CD14-positive monocyte (primary cell): Measurements from ENCODE around the gene RAMP1. TPM values are rescaled to one million over a fixed set of nuclear protein-coding genes. Genes with fewer than 3 reads are reported as not detected.

Experiments used
- DNase-seq, 3 donors: peaks; one replicate each; pipeline ENCODE4 v3.0.0-alpha.2; 2011 to 2022
- H2AFZ ChIP-seq: 2 replicates; pipeline ENCODE4 v1.6.0; 2012; ENCODE audit warnings: mild to moderate bottlenecking, low read depth, low read length, inconsistent platforms; ENCODE audit not compliant: insufficient read depth, poor library complexity, severe bottlenecking
- H3K27ac ChIP-seq, 2 donors: 1 replicate in 1 of 2; 2 replicates in 1 of 2; pipeline ENCODE4 v1.5.1; 2012 to 2013; ENCODE audit warnings: low read length in 2 of 2, control low read depth in 1 of 2, inconsistent platforms in 1 of 2, low read depth in 1 of 2, mild to moderate bottlenecking in 1 of 2
- H3K27me3 ChIP-seq, 2 donors: one replicate each; pipeline versions ENCODE4 v1.6.0 to v1.6.1; 2011 to 2013; ENCODE audit warnings: low read length in 2 of 2; ENCODE audit not compliant: control insufficient read depth in 2 of 2, insufficient read depth in 2 of 2
- H3K36me3 ChIP-seq, 2 donors: replicated peaks in 1 of 2; 1 replicate in 1 of 2; 2 replicates in 1 of 2; pipeline versions ENCODE4 v1.5.1 to v1.6.1; 2012 to 2013; ENCODE audit warnings: low read length in 2 of 2, control low read depth in 1 of 2, inconsistent platforms in 1 of 2, mild to moderate bottlenecking in 1 of 2; ENCODE audit not compliant: insufficient read depth in 2 of 2, control insufficient read depth in 1 of 2
- H3K4me1 ChIP-seq, 2 donors: 1 replicate in 1 of 2; 2 replicates in 1 of 2; pipeline versions ENCODE4 v1.5.1 to v1.6.1; 2012 to 2013; ENCODE audit warnings: low read length in 2 of 2, control low read depth in 1 of 2, inconsistent platforms in 1 of 2, mild to moderate bottlenecking in 1 of 2, moderate library complexity in 1 of 2; ENCODE audit not compliant: insufficient read depth in 2 of 2, control insufficient read depth in 1 of 2
- H3K4me2 ChIP-seq: replicated peaks from 2 replicates; pipeline ENCODE3; 2012; ENCODE audit warnings: low read length, moderate library complexity, mild to moderate bottlenecking; ENCODE audit not compliant: poor library complexity, severe bottlenecking; ENCODE audit errors: extremely low read depth
- H3K4me3 ChIP-seq, 3 experiments: fragments of 200-600 bp in 1 of 3; sonication (generic) in 1 of 3; replicated peaks in 1 of 3; 1 replicate in 2 of 3; 2 replicates in 1 of 3; pipeline ENCODE4 v1.5.1; 2011 to 2013; ENCODE audit warnings: low read length in 3 of 3, mild to moderate bottlenecking in 3 of 3, control low read depth in 2 of 3, low read depth in 2 of 3, inconsistent platforms in 1 of 3, moderate library complexity in 1 of 3
- H3K79me2 ChIP-seq: 2 replicates; pipeline ENCODE4 v1.6.0; 2012; ENCODE audit warnings: mild to moderate bottlenecking, control low read depth, inconsistent platforms, low read length, moderate library complexity; ENCODE audit not compliant: insufficient read depth
- H3K9ac ChIP-seq: 2 replicates; pipeline ENCODE4 v1.6.0; 2017; ENCODE audit warnings: low read length, mild to moderate bottlenecking; ENCODE audit not compliant: insufficient read depth, poor library complexity, severe bottlenecking
- H3K9me3 ChIP-seq, 2 donors: replicated peaks in 1 of 2; 1 replicate in 1 of 2; 2 replicates in 1 of 2; pipeline versions ENCODE4 v1.5.1 to v1.6.1; 2012 to 2013; ENCODE audit warnings: low read length in 2 of 2, control low read depth in 1 of 2; ENCODE audit not compliant: control insufficient read depth in 1 of 2, insufficient read depth in 1 of 2
- H4K20me1 ChIP-seq: 2 replicates; pipeline ENCODE4 v1.6.0; 2012; ENCODE audit warnings: mild to moderate bottlenecking, low read length, control low read depth, moderate library complexity; ENCODE audit not compliant: insufficient read depth
- H3K27ac Mint-ChIP-seq, 7 donors: one replicate each; pipeline ENCODE4 v1.8.0; 2020; ENCODE audit warnings: mild to moderate bottlenecking in 7 of 7, mixed read lengths in 7 of 7, moderate library complexity in 6 of 7, inconsistent platforms in 2 of 7
- H3K27me3 Mint-ChIP-seq, 3 donors: one replicate each; pipeline ENCODE4 v1.8.0; 2021 to 2022; ENCODE audit warnings: low read depth in 3 of 3, mild to moderate bottlenecking in 3 of 3, mixed read lengths in 3 of 3, moderate library complexity in 3 of 3, inconsistent platforms in 1 of 3
- H3K36me3 Mint-ChIP-seq, 2 donors: one replicate each; pipeline ENCODE4 v1.8.0; 2020; ENCODE audit warnings: mixed read lengths in 2 of 2, inconsistent platforms in 1 of 2, mild to moderate bottlenecking in 1 of 2
- H3K4me1 Mint-ChIP-seq: one replicate; pipeline ENCODE4 v1.8.0; 2020; ENCODE audit warnings: mild to moderate bottlenecking, mixed read lengths
- H3K4me3 Mint-ChIP-seq, 2 donors: one replicate each; pipeline ENCODE4 v1.8.0; 2020; ENCODE audit warnings: mild to moderate bottlenecking in 2 of 2, mixed read lengths in 2 of 2, moderate library complexity in 1 of 2
- H3K9me3 Mint-ChIP-seq, 7 donors: one replicate each; pipeline ENCODE4 v1.8.0; 2020 to 2022; ENCODE audit warnings: mixed read lengths in 7 of 7, mild to moderate bottlenecking in 6 of 7, moderate library complexity in 6 of 7, inconsistent platforms in 2 of 7
- WGBS: methylation state at CpG from one replicate; pipeline ENCODE4 v1.1.5; 2013; ENCODE audit warnings: missing lambda C conversion rate; ENCODE audit not compliant: insufficient coverage; 5-methylcytosine and 5-hydroxymethylcytosine counted together
- intact Hi-C, 2 donors: fragments of 100-400 bp; cut with micrococcal nuclease; formaldehyde crosslinking; loops; one replicate each; pipeline versions ENCODE4 v1.15.0 to v1.15.1; 2023
- polyA plus RNA-seq, 3 donors: library from polyadenylated mRNA; depleted of rRNA in 1 of 3; unstranded in 2 of 3; stranded (reverse) in 1 of 3; fragments of 300-500 nt in 2 of 3; fragments of >200 nt in 1 of 3; fragmentation: Illumina TruSeq in 2 of 3; gene quantifications; 1 replicate in 2 of 3; 2 replicates in 1 of 3; pipeline ENCODE4 v1.2.3, GENCODE V29; 2012 to 2021
- TF ChIP-seq, protein P1 (sequence below): fragments of 200-600 bp; IDR thresholded peaks from one replicate; pipeline ENCODE4 v1.8.0; 2022; ENCODE audit warnings: antibody characterized with exemption, mild to moderate bottlenecking

Gene RAMP1
- polyA plus RNA-seq, 3 donors, result not detected

DNA sequence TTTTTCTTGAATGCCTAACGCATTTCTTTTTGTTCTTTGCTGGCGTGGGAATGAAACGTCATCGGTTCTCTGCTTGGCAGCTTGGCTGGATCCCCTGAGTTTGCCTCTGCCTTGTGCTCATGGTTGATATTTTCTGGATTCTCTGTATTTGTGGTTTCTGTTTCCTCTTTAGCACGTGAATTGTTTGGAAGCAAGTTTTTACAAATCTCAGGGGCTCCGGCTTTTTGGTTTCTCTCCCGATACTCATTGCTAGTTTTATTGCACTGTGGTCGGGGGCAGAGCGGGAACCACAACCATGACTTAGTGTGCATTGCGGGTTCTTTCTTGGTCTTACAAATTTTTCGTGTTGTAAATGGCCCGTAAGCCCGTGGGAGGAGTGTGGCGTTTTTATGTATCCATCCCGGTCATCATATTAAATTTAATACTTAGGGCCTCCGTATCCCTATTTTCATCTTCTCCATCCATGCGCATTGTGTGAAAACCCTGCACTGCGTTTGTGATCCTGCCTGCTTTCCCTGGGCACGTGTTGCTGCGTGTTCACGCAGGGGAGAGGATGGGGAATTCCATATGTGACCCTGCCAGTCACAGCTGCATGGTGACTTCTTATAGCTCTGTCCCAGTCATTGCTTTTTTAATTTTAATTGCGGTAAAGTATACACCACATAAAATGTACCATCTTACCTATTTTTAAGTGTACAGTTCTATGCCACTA lies 9.4 kb downstream of the RAMP1 start:
- Histone ChIP-seq H3K9ac (no peak overlapping the region), H3K79me2 (no peaks in the 10 kb centered on the region), H3K27ac (no peak overlapping the region), H2AFZ (peak overlapping the region; percentile 41), H3K27me3 (peaks cover 0 to 20% of the 10 kb centered on the region in 2 donors), H3K4me2 (no peak overlapping the region), H4K20me1 (no peaks in the 10 kb centered on the region), H3K36me3 (no peaks in the 10 kb centered on the region), H3K4me3 (no peak overlapping the region), H3K9me3 (no peaks in the 10 kb centered on the region), H3K4me1 (no peaks in the 10 kb centered on the region)
- DNase-seq, result no peak
- peaks cover 12% of the 10 kb centered on the region for H3K4me1 Mint-ChIP-seq
- no peaks in the 10 kb centered on the region for H3K36me3 Mint-ChIP-seq
- H3K27me3 Mint-ChIP-seq, result peaks cover 15 to 45% (median 30%) of the 10 kb centered on the region in 3 donors
- H3K9me3 Mint-ChIP-seq, result peaks cover 0 to 4% (median 0%) of the 10 kb centered on the region in 7 donors
- no peak overlapping the region for H3K27ac Mint-ChIP-seq
- TF ChIP-seq, protein P1, sequence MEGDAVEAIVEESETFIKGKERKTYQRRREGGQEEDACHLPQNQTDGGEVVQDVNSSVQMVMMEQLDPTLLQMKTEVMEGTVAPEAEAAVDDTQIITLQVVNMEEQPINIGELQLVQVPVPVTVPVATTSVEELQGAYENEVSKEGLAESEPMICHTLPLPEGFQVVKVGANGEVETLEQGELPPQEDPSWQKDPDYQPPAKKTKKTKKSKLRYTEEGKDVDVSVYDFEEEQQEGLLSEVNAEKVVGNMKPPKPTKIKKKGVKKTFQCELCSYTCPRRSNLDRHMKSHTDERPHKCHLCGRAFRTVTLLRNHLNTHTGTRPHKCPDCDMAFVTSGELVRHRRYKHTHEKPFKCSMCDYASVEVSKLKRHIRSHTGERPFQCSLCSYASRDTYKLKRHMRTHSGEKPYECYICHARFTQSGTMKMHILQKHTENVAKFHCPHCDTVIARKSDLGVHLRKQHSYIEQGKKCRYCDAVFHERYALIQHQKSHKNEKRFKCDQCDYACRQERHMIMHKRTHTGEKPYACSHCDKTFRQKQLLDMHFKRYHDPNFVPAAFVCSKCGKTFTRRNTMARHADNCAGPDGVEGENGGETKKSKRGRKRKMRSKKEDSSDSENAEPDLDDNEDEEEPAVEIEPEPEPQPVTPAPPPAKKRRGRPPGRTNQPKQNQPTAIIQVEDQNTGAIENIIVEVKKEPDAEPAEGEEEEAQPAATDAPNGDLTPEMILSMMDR, result no peak
- H3K4me3 Mint-ChIP-seq, result peak overlapping the region in 1 of 2 donors; percentile 79
- intact Hi-C loops, result no loop called here
- 32% methylated on average over 11 of the region's 22 CpGs for WGBS

GRCh38 chr2:237869343-237870102 lies 10.1 kb downstream of the RAMP1 start:
- Histone ChIP-seq H3K27me3 (peaks cover 0 to 20% of the 10 kb centered on the region in 2 donors), H2AFZ (no peak overlapping the region), H3K27ac (no peak overlapping the region), H3K36me3 (no peaks in the 10 kb centered on the region), H3K4me2 (no peak overlapping the region), H3K9ac (no peak overlapping the region), H3K79me2 (no peaks in the 10 kb centered on the region), H3K9me3 (no peaks in the 10 kb centered on the region), H4K20me1 (no peaks in the 10 kb centered on the region), H3K4me3 (no peak overlapping the region), H3K4me1 (no peaks in the 10 kb centered on the region)
- Mint-ChIP-seq H3K4me1 (peaks cover 12% of the 10 kb centered on the region), H3K27ac (no peak overlapping the region), H3K36me3 (no peaks in the 10 kb centered on the region), H3K4me3 (peak overlapping the region in 1 of 2 donors; percentile 79), H3K9me3 (peaks cover 0 to 4% (median 0%) of the 10 kb centered on the region in 7 donors), H3K27me3 (peaks cover 15 to 45% (median 32%) of the 10 kb centered on the region in 3 donors)
- intact Hi-C loops, result no loop called here
- WGBS, result 97% methylated on average over 19 of the region's 21 CpGs
- DNase-seq, result no peak
- TF ChIP-seq, protein P1, result no peak
